ENCODE results near the gene FGF6.

GRCh38 chr12:4423528-4424195 is 22.0 kb downstream of the FGF6 start:
- no peak for TF ChIP-seq CTCF (conservative IDR thresholded peaks at IDR 0.05)
- TF ChIP-seq EZH2 (IDR thresholded peaks at IDR 0.05; ENCODE audit: low read depth) = no peak
